AML-193 (cell line): Measurements from ENCODE around the gene FAM117A.
"Not testable (repeated sequence)": the region's sequence is repeated elsewhere in the genome, so short reads cannot be mapped to it uniquely, and the experiment has no call there.

Source experiments
- DNase-seq, 2 experiments: peaks; one replicate each; lab custom pipeline; 2025; lab: John Stamatoyannopoulos, UW

Gene FAM117A

DNA sequence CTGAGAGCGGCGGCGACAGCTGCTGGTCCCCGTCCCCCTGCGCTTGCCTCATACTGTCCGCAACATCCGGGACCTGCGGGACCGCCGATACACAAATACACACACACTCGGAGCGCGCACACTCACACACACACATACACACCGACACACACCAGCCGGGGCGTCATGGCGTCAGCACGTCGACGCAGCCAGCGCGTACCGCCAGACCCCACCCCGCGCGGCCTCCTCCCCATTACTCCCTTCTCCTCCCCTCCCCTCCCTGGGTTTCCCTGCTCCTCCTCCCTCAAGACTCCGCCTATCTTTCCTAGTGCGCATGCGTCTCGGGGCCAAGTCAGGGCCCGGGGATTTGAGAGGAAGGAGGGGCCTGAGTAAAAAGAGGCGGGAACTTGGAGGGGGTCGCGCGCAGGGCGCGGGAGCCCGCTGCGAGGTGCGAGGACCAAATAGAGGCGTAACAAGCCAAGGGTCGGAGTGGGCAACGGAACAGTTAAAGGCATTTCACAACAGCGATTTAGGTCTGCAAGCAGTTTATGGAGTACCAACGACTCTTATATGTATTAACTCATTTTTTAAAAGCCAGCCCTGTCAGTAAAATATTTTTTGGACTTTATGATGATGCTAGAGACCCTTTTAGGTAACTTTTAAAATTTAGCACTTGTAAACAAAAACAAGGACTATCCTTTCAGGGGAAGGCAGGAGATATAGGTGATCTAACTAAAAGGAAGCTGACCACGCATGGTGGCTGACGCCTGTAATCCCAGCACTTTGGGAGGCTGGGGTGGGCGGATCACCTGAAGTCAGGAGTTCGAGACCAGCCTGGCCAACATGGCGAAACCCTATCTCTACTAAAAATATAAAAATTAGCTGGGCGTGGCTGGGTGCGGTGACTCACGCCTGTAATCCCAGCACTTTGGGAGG, 85.7 kb downstream of the FAM117A start, which contains the start of gene SPOP:
Gene SPOP (minus strand): TSS at position 165 of the 915 bp plus-strand sequence. CDS start 55,287 bp downstream, outside the sequence.
- peak; percentile 99 for DNase-seq

DNA sequence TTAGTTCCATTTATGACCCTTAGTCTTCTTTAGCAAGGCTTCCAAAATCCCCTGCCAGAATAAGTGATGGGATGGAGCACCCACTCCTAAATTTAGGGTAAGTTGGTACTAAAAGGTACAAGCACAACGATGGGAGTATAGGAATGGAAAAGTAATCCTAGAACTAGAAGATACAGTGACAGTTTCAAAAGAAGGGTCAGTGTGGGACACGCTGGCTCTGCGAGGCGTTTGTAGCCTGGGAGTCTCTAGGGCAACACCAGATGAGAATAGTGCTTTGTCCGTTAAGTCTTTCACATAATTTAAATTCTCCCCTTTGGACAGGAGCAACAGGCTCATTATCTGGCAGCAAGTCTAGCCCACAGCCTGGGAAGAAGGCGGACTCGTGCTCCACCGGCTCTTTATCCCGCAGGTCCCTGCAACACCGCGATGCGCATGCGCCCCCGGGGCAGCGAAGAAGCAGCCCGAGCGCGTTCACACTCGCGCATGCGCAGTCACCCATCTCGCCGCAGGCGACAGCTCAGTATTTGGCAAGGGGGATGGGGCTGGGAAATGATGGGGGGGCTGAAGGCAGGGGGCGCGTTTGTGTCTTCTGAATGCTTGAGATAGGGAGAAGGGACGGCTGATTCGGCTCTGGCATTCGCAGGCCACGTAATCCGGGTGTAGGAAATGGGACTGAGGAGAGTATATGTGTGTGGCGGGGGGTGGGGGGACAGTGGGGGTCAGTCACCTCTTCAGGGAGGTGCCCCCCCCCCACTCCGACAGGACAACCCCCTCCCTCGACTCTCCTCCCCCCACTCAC, 86.6 kb downstream of the FAM117A start:
- peak; percentile 85 to 88 for DNase-seq

DNA sequence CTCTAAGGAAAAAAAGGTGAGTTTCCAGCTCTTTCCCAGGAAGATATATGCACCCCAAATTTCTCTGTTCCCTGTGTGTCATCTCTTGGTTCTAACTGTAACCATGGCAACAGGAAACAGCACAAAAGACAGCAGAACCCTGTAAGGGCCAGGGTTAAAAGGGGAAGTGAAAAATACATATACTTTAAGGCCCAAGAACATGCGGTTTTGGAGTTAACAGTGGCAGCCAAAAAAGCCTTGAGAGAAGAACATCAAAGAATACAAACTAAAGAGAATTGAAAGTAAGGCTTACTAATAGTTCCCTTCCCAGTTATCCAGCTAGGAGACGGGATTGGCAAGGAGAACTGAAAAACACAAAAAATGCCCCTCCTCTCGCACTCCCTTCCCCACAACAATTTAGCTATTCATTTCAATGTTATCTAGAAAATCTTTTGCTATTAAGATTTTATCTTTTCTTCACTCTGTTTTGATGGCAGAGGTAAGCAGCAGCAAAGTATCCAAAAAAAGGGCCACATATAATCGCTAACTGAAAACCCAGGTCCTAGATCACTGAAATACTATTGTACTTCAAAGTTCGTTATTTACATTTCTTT, 87.6 kb downstream of the FAM117A start:
- peak; percentile 99 for DNase-seq

DNA sequence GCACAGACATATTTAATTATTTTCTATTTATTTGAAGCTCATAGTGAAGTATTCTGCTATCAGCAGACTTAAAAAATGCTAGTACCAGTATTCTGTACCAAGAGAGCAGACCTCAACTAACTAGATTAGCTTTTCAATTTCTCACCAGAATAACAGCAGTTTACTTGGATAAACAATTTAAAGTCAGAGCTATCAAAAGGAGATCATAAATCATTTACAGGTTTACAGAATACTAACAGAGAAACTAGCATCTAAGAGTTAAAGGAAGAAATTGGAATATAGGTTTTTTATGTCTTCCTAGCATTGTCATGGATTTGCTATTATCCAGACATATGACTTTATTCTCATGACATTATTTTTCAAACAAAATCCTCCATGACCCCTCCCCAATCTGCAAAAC, 89.4 kb downstream of the FAM117A start:
- DNase-seq, result no peak

GRCh38 chr17:49673679-49674078, 90.3 kb downstream of the FAM117A start:
- not testable (repeated sequence) for DNase-seq

GRCh38 chr17:49670641-49671040, 93.3 kb downstream of the FAM117A start:
- no peak for DNase-seq

DNA sequence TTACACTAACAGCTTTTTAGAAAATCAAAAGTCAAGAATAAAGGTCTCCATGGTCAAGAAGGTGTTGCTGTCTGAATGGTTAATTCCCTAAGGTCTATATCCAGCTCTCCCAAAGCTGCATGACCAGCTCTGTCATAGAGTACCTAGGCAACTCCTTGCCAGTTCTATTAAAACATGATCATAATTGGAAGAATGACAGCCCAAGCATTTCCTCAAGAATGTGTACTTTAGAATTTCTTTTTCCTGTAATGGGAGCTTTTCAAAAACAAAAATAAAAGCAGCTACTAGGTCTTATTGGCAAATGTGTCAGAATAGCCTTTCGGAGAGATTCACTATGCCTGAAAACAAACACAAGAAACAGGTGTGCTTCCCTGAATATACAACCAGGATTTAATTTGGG, 93.9 kb downstream of the FAM117A start:
- DNase-seq, result no peak

DNA sequence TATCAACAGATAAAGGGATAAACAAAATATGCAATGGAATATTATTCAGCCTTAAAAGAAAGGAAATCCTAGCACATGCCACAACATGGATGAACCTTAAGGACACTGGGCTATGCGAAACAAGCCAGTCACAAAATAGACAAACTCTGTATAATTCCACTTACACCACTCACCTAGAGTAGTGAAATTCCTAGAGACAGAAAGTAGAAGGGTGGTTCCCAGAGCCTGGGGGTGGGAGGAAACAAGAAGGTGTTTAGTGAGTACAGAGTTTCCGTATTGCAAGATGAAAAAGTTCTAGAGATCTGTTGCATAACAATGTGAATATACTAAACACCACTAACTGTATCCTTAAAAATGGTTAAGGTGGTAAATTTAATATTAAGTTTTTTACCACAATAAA, 96.1 kb downstream of the FAM117A start:
- no peak for DNase-seq

DNA sequence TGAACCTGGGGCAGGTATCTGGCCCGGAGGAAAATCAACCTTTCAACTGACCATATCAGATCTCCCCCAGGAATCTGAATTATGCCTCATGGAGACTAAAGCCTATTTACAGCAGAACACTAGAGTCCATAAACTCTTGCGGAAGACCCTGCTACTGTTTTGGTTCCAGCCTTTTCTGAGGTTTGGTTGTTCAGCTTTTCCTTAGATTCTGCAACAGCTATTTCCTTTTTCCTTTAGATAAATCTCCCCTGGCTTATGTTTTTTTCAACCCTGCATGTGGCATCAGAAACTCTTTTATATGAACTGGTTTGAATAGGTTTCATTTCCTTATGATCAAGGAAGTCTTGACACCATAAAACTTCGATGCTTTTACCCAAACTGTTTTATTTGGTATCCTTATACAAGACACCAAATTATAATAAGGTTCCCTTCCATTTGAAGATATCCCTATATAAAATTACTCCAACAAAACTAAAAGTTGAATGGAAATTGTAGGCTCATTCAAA, 99.2 kb downstream of the FAM117A start:
- no peak for DNase-seq
